Measurements from ENCODE around the gene RAC3.

The RAC3 gene

DNA sequence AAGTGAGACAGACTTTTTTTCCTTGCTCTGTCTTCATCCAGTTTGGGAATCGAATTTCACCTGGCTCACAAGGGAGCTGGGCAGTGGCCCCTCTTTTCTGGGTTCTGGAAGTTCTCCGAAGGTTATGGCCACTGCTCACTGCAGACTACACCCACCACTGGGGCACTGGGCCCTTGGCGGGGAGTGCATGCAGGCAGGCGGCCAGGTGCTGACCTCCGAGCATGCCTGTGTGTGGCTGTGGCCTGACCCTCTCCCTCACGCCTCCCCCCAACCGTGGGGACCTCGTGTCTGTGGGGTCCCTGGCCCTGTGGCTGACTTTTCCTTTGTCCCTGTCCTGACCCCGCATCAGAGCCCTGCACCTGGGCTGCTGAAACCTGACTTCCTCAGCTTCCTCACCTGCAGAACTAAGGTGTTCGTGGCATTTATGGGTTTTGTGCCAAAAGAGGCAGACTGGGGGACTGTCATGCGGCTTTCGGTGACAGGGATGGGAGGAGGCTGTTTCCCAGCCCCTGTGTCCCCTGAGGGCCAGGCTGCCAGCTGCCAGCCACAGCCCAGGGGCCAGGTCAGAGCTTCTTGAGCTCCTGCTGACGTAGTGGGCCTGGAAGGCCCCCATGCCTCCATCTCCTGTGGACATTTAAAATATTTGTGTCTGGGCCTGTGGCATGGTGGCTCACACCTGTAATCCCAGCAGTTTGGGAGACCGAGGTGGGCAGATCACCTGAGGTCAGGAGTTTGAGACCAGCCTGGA lies 32.6 kb upstream of the RAC3 start:
- no peak for DNase-seq (ENCODE audit: low read depth in 2 of 3, low spot score in 2 of 3)

DNA sequence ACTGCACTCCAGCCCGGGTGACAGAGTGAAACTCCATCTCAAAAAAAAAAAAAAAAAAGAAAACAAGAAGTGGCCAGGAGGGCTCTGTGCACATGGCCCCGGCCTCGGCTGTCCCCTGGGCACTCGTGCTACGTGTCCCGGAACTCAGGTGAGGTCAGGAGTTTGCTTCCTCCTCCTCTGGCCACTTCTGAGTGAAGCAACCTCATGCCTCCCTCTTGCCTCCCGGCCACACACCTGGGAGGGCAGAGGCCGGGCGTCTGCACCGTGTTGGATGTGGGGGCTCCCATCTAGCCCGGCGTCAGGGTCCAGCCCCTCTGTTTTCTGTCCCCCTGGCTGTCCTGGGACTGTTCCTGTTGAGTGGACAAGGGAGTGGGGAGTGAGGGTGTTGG lies 31.9 kb upstream of the RAC3 start:
- no peak for DNase-seq (ENCODE audit: low read depth in 2 of 3, low spot score in 2 of 3)

DNA sequence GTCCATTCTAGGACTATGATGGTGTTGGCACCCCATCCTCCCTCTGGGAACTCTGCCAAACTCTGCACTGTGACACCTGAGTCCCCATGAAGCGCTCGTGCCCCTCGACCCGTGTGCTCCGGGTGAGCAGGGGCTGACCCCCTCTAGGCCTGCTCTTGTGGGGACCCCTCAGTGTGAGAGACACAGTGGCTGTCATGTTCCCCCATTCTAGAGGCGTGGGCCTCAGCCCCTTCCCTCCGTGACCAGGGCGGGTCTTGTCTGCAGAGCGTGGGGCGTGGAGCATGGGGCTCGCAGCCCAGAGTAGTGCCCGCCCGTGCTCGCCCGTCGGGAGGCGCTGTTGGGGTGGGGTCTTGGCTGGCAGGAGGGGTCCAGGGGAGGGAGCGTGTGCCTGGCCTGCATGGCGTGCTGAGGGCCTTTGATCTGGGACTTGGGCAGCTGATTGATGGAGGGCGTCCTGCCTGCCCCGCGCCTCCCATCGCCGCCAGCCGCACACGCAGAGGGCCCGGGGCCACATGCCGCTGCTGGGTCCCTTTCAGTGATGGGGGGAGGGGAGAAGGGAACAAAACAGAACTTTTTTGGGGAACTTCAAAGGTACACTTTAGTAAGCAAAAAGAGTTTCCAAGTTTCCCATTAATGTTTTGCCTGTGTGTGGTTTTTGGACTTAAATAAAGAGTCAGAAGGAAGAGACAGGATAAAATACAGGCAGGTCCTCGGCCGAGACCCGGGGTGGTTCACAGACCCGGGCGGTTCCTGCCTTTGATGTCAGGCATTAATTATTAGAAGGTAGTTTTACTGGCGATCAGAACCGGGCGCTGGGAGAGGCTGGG lies 31.3 kb upstream of the RAC3 start:
- DNase-seq (ENCODE audit: low read depth in 2 of 3, low spot score in 2 of 3): no peak

DNA sequence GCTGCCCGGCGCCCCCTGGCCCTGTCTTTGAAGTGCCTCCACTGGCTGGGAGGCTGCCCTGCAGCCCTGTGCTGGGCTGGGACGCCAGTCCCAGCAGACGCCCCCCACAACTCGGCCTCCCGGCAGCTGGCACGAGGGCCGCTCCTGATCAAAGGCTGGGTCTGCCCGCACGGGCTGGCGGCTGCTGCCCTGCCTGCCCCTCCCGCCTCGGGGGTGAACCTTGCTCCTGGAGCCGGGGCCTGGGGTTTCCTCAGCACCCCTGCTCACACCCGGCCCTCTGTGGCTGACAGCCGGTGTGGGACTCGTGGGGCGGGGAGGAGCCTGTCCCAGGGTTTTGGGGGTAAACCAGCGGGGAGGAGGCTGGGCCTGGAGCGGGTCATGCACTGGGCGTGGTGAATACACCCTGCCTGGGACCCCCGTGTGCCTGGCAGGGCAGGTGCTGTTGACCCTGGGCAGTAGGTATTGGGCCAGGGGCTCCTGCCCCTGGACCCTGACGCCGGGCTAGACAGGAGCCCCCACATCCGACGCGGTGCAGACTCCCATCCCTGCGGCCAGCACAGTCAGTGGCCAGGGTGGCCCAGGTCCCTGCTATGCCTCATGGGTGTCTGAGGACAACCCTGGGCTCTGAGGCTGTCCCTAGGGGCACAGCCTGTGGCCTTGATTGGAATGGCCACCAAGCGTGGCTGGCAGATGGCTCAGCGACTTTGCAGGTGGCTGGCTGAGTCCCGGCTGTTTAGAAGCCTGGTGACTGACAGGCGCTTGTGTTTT lies 30.5 kb upstream of the RAC3 start:
- DNase-seq (ENCODE audit: low read depth in 2 of 3, low spot score in 2 of 3): no peak

DNA sequence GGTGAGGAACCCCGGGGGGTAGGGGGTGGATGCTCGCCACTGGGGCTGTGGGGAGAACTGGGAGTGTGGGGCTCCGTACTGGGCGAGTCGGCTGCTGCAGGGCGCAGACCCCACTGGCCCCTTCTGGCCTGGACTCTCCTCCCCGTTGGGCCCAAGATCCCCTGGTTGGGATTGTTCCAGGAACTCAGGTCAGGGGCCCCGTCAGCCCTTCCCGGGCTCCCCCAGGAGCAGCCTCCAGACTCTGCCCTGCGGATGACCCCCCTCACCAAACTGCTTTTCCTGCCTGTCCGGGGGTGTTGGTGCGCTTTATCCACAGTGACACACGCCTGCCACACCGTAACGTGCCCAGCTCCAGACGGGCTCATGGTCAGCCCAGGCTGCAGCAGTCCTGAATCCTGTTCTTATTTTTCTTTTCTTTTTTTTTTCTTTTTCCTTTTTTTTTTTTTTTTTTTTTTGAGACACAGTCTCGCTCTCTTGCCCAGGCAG lies 29.9 kb upstream of the RAC3 start:
- no peak for DNase-seq (ENCODE audit: low read depth in 2 of 3, low spot score in 2 of 3)

DNA sequence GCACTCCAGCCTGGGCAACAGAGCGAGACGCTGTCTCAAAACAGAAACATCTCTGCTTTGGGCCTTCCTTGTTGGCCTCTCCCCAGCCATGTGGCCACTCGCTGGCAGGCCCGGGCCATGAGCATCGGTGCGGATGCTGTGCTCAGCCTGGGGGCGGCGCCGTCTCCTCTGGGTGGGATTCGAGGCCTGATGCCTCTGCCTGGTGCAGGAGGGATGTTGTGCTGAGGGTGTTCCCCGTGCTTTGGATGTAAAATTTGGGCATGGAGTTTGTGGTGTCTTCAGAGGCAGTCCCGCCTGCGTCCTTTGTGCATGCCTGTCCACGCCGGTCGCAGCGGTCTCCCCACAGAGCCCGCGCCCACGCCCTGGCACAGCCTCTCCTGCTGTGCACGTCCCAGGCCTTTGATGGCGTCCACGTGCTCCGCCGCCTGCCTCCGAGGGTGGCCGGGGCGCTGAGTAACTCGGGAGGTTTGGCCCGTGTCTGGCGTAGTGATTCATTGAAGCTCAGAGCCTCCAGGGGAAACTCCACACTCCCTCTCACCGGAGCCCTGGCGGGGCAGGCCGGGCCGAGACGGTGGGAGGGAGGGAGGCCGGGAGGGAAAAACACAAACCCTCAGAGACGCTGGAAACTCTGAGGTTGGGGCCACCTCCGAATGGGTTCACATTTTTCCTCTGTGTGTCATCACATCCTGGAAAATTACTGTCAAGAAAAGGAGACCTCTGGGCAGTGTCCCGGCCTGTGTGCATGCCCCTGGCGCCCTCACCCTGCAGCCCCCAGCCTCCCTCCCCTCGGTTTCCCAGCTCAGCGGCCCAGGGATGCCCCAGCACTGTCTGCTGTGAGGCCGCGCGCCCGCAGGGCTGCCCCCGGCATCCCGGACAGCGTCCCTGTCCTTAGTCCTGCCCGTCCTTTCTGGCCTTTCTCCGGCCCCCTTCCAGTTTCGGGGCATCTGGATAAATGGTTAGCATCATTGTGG lies 27.8 kb upstream of the RAC3 start:
- no peak for DNase-seq (ENCODE audit: low read depth in 2 of 3, low spot score in 2 of 3)

DNA sequence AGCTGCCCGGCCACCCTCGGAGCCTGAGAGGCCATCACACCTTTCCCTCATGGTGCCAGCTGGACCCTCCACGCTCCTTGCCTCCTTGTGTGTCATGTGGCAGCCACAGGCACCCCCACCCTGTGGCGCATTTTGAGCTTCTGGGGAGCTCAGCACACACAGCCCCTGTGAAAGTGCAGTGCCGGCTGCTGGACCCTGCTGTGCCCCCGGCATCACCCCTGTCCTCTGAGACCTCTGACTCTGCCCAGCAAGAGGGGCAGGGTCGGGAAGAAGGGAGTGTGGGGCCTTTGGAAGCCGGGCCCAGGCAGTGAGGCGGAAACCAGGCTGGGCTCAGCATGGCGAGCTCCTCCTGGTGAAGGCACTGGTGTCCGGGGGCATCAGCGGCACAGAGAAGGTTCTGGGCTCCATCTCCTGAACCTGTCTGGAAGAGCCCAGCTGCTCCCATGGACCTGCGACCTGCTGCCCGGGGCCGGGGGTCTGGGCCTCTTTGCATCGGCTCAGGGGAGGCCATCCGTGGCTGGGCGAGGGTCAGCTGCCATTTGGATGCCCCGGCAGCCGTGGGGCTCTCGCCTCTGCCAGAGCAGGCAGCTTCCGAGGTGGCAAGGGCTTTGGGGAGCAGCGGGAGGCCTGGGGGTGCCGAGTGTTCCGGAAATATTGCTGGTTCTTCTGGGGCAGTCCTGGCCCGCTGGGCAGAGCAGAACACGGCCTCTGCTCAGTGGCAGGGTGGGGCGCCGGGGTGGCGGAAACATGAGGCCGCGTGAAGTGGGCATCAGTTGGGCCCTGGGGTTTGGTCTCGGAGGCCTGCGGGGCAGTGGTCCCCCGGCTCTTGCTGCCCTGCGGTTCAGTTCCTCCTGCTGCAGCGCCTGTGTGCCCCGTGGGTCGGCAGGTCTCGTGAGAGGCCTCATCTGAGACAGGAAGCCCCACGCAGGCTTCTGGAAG lies 26.7 kb upstream of the RAC3 start:
- no peak for DNase-seq (ENCODE audit: low read depth in 2 of 3, low spot score in 2 of 3)

DNA sequence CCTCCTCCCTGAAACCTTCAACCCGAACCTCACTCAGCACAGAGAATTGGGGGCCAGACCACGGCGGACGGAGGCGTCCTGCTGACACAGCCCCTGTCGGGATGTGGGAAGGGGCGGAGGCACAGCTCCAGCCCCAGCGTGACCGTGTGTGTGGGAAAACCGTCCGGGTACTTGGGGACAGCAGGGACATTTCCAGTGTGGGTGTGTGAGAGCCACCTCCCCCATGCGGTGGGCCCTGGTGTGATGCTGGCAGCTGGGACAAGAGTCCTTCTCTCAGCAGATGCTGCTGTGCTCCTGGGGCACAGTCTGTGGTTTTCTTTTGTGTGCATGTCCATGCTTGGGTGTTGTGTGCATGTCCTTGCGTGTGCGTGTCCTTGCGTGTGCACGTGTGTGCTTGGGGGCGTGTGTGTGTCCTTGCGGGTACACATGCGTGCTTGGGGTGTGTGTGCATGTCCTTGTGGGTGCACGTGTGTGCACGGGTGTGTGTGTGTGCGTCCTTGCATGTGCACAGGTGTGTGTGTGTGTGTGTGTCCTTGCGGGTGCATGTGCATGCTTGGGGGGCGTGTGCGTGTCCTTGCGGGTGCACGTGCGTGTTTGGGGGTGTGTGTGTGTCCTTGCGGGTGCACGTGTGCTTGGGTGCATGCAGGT lies 25.7 kb upstream of the RAC3 start:
- DNase-seq (ENCODE audit: low read depth in 2 of 3, low spot score in 2 of 3): no peak

DNA sequence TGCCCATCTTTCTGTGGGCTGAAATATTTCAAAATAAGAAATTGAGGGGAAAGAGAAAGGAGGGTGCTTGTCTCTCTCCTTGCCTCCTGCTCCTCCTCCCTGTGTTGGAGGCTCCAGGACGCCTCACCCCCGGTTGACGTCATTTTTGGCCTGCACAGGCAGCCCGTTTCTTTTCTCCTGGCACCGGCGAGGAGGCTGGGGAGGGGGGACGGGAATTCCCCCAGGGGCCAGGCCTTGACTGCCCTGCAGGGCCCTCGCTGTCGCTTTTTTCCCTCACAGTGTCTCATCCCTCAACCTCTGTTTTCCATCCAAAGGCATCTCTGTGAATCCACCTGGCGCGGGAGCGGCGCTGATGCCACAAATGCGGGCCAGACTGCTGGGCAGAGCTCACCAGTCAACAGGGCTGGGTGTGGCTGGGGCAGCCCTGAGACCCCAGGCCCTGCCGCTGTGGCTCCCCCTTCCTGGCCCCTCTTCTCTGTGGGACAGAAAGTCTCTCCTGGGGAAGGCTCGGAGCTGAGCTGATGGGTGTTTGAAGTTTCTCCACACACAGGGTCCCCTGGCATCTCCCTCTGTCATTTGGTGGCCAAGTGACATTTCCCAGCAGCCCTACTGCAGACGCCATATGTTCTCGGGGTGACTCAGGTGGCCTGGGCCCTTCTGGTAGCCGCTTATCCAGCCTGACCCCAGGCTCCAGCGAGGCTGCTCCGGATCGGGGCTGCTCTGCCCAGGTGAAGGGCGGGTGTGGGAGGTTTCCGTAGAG lies 24.8 kb upstream of the RAC3 start:
- DNase-seq (ENCODE audit: low read depth in 2 of 3, low spot score in 2 of 3): no peak

DNA sequence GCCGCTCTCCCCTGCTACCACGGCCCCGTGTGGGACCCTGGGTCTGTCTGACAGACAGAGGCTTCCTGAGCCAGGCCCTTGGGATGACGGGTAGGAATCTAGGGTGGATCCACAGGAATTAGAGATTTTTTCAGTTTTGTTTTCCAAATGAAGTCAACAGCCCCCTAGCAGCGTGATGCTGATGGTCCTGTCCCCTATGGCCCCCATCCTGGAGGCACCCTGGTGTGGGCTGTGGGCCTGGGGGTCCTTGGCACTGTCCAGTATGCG lies 24.3 kb upstream of the RAC3 start:
- DNase-seq (ENCODE audit: low read depth in 2 of 3, low spot score in 2 of 3): no peak

DNA sequence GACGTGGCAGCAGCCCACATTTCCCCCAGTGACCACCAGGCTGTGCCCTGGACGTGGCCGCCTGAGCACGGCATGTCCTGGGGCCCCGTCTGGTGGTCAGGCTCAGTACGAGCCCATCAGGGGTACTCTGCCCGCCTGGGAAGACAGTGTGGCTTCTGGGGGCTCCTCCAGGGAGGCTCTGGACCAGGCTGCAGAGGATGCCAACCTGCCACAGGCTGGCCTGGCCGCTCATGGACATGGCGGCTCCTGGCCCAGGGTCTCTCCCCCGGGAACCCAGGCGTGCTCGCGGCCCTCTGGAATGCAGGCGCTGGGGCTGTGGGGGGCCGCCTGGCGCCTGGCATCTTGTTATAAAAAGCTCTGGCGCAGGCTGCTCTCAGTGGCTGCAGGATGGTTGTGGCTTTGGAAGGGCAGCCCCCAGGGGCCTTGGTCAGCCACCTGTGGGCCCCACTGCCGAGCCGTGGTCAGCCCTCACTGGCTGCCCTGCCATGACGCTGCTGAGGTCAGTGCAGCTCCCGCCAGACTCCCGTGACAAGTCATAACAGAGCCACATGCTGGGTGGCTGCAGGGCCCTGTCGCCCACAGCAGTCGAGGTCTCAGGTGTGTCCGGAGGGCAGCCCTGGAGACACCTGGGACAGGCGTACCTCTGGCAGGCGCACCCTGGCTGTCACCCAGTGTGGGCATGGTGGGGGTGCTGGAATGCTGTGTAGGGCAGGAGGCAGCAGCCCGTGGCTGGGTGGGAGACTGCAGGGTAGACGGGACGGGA lies 23.8 kb upstream of the RAC3 start:
- DNase-seq (ENCODE audit: low read depth in 2 of 3, low spot score in 2 of 3): no peak

DNA sequence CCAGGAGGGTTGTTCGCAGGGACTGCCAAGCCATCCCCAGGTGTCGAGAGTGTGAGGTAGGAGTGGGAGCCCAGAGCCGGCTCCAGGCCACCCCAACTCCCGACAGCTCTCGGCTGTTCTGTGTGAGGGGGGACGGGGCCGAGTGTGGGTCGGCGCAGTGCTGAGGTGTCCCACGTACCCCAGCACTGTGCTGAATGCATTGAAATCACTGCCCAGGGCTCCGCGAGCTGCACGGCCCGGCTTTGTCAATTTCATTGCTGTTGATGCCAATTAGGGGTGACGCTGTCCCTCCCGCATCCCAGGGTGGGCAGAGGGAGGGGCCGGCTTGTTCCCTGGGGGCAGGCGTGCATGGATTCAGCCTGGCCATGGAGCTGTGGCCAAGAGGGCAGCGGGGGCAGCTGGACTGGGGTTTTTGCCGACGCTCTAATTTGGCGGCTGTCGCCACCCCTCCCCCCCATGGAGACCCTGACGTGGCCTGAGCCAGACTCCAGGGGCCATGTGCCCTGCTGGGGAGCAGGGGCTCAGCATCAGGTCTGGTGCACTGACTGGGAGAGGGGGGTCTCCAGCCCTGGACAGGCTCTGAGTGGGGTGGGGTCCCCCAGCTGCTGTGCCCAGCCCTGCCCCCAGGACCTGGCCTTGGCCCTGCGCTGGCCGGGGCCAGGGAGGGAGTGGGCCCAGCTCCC lies 23.1 kb upstream of the RAC3 start:
- DNase-seq (ENCODE audit: low read depth in 2 of 3, low spot score in 2 of 3): no peak

DNA sequence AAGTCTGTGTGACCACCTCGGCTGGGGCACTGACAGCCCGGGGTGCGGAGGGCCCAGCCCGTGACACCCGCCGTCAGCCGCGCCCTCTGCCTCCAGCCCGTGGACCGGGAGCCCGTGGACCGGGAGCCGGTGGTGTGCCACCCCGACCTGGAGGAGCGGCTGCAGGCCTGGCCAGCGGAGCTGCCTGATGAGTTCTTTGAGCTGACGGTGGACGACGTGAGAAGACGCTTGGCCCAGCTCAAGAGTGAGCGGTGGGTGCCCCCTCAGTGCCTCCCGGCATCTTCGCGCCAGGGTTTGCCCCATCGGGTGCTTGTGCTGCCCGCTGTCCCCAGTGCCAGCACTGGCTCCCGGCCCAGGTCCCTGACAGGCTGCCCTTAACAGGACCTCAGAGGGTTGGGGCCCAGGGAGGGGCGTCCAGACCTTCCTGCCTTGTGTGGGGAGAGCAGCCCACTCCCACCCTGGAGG lies 22.5 kb upstream of the RAC3 start:
- DNase-seq (ENCODE audit: low read depth in 2 of 3, low spot score in 2 of 3): no peak

DNA sequence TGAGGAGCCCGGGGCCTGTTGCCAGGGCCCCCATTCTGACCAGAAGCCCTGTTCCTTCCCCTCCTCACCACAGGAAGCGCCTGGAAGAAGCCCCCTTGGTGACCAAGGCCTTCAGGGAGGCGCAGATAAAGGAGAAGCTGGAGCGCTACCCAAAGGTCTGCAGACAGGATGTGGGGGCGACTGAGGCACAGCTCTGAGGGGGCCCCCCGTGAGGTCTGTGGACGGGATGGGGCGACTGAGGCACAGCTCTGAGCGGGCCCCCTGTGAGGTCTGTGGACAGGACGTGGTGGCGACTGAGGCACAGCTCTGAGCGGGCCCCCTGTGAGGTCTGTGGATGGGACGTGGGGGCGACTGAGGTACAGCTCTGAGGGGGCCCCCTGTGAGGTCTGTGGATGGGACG lies 22.1 kb upstream of the RAC3 start:
- DNase-seq (ENCODE audit: low read depth in 2 of 3, low spot score in 2 of 3): no peak

DNA sequence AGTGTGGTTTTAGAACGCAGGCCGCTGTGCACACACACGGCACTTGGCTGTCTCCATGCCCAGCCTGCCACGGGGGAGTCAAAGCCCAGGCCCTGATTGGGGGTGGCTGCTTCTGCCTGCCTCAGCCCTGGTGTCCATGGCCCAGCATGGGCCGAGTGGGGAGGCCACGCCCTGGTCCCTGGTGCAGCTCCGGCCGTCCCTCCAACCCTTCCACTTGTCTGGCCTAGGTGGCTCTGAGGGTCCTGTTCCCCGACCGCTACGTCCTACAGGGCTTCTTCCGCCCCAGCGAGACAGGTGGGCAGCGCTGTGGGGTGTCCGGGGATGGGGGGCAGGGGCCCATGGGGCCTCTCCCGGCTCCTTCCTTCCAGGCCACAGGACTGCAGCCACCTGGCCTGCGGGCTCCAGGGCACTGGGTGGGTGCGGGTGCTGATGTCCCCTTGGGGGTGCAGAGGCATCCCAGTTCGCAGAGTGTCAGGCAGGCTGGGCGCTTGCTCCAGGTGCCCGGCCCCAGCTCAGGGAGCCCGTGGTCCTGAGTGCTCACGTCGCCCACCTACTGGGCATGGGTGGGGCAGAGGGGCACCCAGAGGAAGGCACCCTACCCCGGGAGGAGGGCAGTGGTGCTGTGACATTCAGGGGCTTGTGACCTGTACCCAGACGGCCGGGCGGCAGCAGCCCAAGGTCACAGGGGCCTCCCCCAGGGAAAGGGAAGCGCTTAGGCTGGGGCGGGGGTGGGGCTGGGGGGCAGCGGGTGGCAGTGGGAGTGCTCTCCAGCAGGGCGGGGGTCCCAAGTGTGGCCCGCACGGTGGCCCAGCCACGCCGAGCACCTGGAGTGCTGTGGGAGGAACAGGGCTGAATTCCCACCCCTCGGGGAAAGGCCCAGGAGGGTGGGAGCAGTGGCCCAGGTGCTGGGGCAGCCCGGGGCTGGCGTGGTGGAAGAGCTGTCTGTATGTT lies 20.6 kb upstream of the RAC3 start:
- no peak for DNase-seq (ENCODE audit: low read depth in 2 of 3, low spot score in 2 of 3)

DNA sequence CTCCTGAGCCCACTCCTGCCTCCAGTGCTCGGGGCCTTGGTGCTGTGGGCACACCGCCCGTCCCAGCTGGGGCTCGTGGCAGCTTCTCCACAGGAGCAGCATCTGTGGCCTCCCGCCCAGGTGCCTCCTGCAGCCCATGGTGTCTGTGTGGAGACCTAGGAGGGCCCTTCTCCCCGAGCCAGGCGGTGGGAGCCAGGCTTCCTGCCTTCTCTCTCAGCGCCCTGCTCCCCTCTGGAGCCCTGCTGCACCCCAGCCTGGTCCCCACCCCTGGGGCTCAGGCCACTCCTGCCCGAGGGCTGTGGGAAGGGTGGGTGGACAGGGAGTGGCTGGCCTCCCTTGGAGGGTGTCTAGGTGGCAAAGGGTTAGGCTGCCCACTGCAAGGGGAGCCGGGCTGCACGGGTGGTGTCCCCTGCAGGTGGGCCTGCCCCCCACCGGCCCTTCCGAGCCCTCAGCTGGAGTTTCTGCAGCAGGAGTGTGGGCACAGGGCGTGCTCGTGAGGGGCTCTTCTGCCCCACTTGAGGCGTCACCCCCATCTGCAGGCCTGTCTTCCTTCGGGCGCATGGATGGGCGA lies 19.8 kb upstream of the RAC3 start:
- no peak for DNase-seq (ENCODE audit: low read depth in 2 of 3, low spot score in 2 of 3)

Data from activated CD8-positive, alpha-beta memory T cell treated with anti-CD3 and anti-CD28 coated beads for 48 hours (primary cell).